GM10266 (cell line): ENCODE data around the gene FAM20C.

ENCODE experiments used
- DNase-seq: peaks from one replicate; pipeline ENCODE4 v3.0.0; 2012; ENCODE audit errors: extremely low spot score
- TF ChIP-seq, protein P1 (sequence below): IDR thresholded peaks from 2 replicates; pipeline ENCODE4 v1.5.1; 2012; ENCODE audit warnings: mild to moderate bottlenecking, low read depth; ENCODE audit not compliant: control insufficient read depth, insufficient read depth; ENCODE audit errors: missing control alignments

The FAM20C gene

DNA sequence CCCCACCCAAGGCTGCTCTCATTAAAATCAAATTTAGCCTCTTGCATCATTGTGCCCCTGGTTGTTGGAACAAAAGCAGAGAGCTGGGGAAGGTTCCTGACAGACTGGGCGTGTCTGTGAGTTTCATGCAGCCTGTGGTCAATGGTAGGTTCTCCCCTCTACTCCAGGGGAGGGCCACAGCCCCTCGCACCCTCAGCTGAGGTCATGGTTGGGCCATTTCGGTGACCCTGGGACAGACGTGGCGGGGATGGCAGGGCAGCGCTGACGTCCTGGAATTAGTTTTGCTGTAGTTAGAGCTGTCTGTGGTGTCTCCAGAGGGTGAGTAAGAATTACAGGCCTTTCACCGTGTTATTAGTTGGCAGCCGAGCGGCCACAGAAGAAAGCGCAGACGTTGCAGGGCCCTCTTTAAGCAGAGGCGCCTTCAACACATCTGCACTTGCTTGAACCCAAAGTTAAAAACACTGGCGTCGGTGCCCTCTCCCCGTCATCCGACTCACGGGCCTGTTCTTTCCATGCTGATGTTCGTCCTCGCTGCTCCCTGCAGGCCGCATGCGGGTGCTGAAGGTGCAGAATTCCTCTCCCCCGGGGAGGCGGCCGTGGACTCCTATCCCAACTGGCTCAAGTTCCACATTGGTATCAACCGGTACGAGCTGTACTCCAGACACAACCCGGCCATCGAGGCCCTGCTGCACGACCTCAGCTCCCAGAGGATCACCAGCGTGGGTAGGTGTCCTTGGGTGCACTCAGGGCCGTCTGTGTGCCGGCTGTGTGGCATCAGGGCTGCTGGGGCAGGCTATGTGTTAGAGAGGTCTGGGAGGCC lies 2.8 kb downstream of the FAM20C start:
- TF ChIP-seq, protein P1, sequence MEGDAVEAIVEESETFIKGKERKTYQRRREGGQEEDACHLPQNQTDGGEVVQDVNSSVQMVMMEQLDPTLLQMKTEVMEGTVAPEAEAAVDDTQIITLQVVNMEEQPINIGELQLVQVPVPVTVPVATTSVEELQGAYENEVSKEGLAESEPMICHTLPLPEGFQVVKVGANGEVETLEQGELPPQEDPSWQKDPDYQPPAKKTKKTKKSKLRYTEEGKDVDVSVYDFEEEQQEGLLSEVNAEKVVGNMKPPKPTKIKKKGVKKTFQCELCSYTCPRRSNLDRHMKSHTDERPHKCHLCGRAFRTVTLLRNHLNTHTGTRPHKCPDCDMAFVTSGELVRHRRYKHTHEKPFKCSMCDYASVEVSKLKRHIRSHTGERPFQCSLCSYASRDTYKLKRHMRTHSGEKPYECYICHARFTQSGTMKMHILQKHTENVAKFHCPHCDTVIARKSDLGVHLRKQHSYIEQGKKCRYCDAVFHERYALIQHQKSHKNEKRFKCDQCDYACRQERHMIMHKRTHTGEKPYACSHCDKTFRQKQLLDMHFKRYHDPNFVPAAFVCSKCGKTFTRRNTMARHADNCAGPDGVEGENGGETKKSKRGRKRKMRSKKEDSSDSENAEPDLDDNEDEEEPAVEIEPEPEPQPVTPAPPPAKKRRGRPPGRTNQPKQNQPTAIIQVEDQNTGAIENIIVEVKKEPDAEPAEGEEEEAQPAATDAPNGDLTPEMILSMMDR, result no peak
- DNase-seq, result no peak

DNA sequence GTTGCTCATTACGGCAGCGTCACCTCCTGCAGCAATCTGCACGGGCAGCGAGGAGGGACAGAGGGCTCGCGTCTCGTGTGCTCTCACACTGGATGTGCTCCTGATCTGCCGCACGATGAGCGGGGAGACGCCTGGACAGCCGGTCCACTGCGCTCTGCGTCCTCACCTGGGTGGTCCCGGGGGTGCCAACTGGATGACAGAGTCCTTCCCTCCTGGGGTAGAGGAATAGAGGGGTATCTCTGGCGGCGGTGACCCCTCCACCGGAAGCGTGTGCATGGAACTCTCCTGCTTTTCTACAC lies 3.4 kb downstream of the FAM20C start:
- no peak for DNase-seq
- TF ChIP-seq, protein P1, result no peak

DNA sequence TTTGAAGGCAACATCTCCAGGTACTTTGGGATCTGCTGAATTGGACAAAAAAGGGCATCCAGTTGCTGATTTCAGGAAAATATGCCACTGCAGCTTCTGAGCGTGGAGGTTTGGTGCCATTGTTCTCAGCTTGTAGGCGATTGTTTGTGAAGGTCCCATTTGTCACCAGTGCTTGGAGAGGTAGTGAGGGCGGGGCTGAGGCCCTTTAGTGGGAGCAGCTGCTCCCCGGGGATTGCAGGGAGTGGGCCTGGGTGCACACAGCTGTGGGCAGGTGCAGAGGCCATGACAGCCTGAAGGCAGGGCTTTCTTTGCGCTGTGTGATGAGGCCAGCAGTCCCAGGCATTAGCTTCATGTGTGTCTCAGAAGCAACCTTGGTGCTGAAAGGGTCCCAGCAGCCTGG lies 3.9 kb downstream of the FAM20C start:
- TF ChIP-seq, protein P1, result no peak
- DNase-seq, result no peak

DNA sequence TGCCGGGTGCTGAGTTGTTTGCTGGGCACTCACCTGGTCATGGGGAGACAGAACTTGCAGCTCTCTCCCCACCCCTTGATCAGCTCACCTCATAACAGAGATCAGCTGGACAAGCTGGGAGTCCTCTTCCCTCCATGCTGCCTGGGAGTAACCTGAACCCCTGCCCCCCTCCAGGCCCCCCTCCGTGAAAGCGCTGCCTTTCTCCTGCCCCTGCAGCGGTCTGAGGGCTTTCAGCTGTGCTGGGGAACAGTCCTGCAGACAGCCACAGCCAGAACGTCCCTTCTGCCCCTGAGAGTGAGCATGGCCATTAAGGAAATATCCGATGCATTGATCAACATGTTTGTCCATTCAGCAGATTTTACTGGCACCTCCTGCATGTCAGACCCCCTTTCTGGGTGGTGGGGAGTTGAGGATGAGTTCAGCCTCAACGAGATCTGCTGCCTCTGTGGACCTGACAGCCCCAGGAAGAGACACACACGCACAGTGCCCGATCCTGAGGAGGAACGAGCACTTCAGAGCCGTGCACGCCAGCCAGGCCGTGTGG lies 4.5 kb downstream of the FAM20C start:
- TF ChIP-seq, protein P1, result no peak
- DNase-seq, result no peak

DNA sequence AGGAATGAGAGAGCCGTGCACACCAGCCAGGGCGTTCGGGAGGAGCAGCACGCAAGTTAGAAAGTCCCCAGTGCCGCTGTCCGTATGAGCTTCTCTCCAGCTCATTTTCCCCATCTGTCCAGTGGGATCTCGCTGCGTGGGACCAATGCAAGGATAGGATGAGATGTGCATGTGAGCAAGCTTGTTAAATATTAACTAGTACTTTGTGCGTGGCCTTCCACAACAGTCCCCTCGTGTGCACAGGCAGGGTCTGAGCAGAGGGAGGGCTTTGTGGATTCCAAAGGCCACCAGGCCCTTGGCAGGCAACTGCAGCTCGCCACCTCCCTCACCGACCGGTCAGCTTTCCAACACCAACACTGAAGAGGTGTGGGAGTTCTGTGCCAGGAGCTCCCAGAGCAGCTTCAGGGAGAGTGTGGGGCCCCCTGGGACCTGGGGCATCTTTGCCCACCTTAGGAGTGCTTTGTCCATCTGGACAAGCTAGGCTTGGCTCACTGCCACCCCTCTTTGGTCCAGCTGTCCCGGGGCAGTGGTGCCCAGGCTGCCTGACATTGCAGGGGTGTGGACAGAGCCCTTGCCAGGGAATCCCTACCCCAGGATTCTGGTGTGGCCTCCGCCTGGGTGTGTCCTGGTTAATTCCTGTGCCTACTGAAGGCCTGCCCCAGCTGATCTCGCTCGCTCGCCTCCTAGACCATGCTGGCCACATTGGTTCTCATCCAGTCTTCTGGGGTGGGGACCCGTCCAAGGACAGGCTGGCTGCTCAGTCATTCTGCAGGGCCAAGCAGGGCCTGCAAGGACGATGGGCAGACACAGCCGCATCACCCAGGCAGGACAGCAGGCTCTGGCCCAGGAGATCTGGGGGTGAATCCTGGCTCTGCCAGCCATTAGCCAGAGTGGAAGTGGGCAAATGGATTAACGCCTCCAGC lies 5.3 kb downstream of the FAM20C start:
- TF ChIP-seq, protein P1, result no peak
- no peak for DNase-seq

DNA sequence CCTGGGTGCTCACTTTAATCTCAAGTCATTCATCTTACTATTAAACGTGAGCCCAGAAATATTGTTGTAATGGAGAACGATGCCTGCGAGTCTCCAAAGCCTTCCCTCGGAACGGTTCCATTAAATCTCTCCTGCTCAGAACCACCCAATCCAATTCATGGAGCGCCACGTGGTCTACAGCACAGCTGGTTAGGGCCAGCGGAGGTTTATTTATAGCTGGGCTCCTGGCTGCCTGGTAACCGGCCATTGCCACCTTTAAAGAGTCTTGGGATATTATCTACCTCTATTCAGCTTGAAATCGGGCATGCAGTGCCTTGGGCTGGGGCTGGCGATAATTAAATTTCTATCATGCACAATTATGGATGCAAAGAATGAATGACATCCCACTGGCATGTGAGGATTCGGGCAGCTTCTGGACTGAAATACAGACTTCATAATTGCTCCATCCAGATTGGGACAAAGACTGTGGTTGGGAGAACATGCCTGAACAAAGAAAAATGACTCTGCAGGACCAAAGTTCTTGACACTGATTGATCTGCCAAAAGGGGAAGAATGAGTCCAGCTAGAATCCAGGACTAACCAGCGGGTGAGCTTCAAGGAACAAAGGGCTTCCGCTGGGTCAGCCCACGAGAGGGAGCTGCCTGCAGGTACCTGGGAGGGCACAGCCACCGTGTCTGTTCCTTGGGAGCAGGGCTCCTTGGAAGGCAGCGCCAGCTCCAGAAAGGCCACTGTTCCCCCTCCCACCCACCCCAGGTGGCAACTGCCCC lies 7.3 kb downstream of the FAM20C start:
- TF ChIP-seq, protein P1, result no peak
- DNase-seq, result no peak
